NCI-H1436 treated with DMSO at 0.1 percent for 48 hours (cell line): ENCODE data around the gene PTPN5.
"Not testable (repeated sequence)": the region's sequence is repeated elsewhere in the genome, so short reads cannot be mapped to it uniquely, and the experiment has no call there.

Experiments used
- DNase-seq: peaks from one replicate; lab custom pipeline; 2025; lab: John Stamatoyannopoulos, UW

The PTPN5 gene

DNA sequence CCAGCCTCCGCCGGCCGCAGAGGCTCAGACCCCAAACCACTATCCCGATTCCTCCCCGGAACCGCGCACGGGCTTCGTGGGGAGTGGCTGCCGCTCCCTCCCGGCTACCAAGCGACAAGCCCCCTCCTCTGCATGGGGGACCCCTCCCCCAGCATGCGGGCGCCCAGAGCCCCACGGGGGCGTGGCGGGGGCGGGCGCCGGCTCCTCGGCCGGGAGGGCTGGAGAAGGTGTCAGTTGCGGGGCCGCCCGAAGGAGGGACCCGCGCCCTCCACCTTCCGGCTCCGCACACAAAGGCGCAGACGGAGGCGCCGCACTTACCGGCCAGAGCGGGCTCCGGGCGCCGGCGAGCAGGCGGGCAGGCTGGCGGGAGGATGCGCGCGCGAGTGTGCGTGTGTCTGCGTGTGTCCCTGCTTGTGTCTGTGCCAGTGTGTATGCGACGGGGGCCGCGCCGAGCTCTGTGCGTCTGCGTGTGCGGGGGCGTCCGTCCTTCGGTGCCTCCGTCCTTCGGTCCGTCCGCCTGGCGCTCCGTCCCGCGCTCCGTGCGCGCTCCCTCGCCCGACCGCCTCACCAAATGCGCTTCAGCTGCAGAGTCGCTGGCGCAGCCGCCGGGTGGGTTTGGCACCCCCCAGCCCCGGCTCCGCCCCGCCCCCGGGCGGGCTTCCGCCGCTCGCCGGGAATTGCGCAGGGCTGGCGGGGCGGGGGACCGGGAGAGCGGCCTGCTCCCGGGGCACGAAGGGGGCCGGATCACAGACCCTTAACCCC lies at the start of gene PTPN5:
PTPN5 (minus strand) TSS at position 592 of the 762 bp plus-strand sequence. CDS start 19,840 bp downstream, outside the sequence.
- DNase-seq: no peak

DNA sequence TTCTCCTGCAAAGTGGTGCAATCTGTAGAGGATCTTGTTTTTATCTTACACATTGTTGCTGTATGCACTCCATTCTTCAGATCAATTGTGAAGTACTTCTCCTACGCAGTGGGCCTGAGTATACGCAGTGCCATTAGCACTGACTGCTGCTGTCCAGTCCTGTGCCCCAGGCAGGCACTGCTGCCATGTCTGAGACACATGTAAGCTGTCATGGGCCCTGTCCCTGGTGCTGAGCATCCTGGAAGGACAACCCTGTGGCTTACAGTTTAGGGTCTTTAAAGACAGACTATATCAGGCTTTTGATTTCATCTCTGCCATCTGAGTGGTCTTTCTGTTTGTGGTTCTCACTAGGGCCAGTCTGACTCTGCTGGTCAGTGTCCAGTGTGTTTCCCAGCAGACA lies 44.8 kb upstream of the PTPN5 start:
- no peak for DNase-seq

DNA sequence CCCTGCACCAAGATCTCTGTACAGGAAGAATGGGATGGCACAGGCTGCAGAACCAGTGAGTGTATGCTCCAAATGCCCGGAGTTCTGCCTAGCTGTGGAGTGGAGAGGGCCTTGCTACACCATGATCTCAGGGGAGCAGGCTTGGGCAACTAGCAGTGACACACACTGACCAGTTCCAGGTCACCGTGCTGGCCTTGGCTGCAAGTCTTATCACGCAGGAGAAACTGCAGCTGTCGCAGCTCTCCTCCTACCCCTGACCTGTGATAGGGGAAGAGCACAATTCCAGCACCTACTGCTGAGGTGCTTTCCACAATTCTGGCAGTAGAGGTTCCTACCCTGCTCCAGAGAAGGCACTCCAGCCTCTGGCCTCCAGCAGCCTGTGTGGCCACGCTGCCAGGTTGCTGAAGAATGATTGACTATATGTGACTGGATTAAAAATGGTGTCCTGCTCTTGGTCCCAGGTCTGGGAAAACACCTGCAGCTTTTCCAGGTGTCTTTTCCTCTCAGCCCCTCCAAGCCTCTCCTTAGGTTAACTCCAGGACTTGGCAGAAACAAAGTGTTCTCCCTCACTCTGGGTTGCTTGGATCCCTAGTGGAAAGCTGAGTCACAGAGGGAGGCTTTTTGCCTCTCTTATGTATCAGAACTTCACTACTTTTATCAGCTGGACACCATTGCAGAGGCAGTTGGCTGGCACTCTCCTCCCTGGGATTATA lies 43.3 kb upstream of the PTPN5 start:
- no peak for DNase-seq

DNA sequence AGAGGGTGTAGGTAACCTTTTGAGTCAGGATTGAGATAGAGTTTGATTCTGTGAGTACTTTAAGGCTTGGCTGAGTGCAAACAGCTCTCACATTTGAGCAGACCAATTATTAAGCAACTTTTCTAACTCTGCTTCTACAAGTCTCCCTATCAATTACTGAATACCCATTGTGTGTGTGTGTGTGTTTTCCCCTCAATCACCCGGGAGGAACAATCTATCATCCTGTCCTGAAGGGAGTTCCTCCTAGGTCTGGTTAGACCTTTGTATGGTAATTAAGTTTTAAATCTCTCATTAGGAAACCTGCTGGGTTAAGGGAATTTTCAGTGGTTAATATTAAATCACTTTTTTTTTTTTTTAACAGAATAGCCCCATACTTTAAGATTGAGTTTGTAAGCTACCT lies 28.6 kb upstream of the PTPN5 start:
- not testable (repeated sequence) for DNase-seq

DNA sequence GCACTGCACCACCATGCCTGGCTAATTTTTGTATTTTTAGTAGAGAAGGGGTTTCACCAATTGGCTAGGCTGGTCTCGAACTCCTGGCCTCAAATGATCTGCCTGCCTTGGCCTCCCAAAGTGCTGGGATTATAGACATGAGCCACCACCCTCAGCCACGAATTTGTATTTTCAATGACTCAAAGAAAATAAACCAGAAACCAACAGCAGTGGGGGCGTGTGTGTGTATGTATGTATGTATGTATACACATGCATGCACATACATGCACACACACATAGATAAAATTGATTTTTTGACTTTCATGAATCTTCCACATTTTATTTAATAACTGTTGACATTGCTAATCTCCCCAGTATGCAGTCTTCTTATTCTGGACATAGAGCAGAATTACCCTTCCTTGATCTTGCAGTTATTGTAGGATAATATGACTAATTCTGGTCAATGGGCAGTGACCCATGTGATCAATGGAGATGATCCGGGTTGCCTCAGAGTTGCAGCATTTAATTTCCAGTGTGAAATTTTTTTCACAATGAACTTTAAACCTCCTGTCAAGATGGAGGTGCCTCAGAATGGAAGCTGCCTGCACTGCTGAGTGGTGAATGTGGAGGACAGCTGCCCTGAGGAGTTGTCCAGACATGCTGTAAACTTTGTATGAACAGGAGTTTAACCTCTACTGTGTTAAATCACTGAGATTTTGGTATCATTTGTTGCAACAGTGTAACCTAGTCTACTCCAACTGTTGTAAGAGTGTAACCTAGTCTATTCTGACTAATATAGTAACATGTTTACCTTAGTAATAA lies 12.8 kb upstream of the PTPN5 start:
- no peak for DNase-seq

DNA sequence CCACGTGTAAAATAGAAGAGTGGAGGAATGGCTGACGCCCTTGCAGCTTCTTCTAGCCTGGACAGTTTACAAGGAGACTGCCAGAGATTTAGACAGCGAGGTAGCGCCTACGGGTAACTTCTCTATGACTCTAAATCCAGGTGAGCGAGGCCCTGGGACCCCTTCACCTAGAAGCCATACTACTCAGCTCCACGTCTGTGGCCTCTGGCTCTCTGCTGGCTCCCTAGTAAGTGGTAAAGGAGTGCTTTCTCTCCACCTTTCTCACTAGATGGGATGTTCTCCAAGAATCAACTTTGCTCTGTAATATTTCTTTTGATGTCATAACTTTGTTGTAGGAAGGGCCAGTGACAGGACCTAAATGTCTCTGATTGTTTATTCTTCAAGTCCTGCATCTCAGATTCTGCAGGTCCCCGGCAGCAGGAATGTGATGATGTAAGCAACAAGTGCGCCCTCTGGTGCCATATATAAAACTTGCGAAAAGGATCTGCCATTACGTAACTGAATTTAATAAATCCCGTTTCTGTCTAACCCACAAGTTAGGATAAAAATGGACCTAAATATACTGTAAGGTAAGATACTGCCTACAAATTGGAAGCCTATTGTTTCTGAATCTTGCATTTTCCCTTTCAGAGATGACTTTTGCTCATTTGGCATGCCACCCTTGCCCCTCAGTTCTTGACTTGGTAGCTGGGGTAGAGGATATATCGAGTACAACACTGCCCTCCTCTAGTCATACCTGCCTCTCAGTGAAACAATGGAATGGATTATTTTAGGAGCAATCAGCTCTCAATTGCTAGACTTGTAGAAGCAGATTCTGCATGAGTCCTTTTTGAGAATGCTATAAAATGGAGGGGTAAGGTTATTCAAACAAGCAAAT lies 11.0 kb upstream of the PTPN5 start:
- peak; percentile 1 for DNase-seq

DNA sequence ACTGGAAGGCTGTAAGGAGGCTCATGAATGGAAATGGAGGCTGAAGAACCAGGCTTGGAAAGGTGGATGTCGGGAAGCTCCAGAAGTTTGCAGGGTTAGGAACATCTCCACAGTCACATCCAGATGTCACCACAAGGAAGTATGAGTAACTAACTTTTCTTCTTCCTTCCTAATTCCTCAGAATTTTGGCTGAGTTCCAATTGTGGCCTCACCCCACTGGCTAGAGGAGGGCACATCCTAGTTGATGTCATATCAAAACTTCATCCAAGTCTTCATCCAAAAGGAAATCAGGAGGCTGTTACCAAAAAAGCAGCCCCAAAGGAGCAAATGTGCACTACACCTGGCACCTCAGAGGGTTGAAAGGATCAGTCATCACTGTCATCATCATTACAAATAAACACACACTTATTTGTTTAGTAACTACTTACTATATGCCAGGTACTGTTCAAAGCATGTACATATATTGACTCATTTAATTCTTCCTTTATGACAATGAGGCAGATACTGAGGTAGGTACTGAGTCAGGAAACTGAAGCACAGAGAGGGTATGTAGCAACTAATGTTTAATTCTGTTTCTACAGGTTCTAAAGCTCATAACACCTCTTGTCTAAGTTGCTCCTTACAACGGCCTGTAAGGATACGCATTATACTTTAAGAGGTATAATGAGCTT lies 7.3 kb upstream of the PTPN5 start:
- DNase-seq: no peak

DNA sequence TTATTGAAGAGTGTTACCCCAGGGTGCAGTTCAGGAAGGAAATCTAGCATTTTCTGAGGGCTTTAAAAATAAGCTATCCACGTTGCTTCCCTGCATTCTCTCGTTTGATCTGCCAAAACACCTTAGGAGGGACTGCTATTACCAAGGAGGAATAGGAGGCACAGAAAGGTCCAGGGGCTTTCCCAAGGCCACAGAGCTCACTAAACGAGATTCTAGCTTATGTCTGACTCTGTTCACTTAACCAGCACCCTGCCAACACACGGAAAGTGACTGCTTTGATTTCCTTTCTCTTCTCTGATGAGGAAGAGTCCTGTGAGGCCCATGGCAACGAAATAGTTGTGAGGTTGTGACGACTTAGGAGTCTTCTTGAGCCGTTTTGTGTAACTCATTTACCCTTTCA lies 3.4 kb upstream of the PTPN5 start:
- DNase-seq: no peak

DNA sequence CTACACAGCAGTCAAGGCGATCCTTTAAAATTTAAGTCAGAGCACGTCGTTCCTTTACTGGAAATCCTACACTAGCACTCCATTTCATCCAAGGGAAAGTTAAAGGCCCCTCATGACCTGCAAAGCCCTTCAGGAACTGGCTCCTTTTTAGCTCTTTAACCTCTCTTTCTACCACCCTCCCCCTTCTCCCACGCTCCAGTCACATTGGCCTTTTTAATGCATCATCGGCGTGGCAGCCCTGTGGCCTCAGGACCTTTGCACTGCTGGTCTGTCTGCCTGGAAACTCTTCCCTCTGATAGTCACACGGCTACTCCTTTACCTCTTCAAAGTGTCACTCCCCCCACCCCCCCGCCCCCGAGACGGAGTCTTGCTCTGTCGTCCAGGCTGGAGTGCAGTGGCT lies 1.2 kb upstream of the PTPN5 start:
- DNase-seq: no peak

DNA sequence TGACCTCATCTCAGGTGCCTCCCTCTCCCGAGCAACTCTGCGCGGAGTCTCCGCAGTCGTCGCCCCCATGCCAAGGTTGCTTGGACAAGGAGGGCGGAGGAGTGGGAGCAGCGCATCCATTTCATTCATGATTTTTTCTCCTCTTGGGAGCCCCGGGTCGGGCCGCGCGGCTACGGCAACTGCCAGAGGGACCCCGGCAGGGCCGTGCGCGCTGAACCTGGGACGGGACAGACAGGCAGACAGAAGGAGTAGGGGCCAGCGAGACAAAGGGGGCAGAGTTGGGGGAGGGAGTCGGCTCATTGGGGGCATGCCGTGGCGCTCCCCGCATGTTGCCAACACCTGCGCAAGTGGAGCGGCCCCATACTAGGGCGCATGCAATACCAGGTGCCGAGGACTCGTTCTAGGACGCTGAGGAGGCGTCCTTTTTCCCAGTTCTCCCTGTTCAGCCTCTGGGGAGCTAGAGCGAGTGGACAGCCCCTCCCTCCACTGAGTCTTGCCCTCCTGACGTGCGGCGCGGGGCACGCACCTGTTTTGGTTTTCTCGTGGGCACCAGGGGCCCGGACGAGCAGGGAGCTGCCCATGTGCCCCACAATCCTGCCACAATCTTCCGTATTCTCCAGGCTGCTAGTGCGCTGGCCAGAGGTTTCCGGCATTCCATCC lies 501 bp upstream of the PTPN5 start:
- no peak for DNase-seq

DNA sequence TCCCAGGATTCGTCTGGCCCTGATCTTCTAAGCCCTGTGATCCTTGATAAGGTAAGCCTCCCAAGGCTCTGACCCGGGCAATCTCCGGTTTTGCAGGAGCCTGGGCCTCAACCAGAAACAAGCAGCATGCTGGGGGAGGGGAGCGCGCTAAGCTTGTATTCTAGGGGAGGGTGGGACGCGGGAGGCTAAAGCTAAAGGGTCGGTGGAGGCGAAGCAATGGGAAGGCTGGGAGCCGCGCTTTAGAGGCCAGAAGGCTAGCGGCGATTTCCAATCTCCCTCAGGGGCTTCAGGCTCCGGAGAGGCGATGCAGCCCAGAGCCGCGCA lies 753 bp downstream of the PTPN5 start:
- no peak for DNase-seq

DNA sequence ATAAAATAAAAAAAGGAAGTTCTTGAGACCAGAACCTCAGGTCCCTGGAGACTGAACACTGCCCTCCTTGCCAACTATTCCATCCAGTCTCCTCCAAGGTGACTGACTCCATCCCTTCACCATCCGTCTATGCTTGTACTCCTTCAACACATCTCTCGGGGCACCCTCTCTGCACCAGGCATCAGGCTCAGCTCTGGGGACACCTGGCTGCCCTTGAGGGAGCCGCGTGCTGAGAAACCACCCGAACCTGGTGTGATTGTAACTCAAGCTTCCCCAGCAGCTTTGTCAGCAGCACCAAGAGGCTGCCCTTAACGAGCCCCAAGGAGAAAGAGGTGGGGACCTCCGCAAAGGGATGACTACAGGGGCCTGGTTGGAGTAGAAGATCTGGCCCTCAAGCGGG lies 1.7 kb downstream of the PTPN5 start:
- no peak for DNase-seq

DNA sequence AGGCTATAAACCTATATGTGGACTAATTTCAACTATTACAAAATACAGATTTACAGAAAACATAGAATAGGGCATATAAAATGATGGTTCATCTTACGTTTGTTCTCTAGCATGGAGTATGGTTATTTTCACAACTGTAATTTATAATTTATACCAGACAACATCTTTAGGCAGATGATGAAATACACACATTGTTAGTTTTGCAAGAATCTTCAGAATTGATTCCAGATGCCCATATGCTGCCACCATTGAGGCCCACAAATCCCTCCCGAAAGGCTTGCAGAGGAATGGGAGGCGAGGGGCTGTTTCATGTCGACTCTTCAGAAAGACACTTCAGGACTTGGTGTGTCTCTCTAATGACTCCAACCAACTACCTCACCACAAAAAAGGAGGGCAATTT lies 6.2 kb downstream of the PTPN5 start:
- no peak for DNase-seq

DNA sequence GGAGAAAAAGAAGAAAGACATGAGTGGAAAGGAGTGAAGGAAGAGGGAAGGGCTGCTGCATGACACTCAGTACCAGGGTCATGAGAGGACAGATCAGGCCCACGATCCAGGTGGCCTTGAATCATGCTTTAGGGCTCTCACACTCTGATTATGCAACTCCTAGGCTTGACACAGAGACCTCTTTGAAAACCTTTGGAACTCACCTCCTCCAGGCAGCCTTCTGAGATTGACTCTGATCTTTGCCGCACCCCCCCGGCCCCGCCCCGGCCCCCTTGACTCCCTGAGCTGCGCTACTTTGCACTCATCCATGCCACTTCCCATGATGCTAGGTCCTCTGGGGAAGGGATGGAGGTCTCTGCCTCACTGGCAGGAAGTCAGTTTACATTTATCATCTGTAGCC lies 10.7 kb downstream of the PTPN5 start:
- no peak for DNase-seq

DNA sequence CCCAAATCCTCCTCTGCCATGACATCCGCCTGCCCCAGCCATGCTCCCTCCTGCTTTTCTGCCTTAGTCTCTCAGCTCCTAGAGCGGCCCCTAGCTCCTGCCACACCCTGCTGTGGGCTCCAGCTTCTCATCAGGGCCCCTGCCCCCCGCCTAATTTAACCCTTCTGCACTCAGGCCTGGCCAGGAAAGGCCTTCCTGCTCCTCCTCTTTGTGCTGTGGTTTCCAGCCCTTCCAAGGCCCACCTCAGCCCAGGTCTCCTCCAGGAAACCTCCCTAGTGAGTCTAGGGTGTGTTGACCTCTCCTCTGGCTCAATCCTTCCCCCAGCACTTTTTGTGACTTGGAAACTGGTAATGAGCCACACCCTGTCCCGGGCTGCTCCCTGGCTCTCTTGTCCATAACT lies 11.3 kb downstream of the PTPN5 start:
- DNase-seq: no peak

DNA sequence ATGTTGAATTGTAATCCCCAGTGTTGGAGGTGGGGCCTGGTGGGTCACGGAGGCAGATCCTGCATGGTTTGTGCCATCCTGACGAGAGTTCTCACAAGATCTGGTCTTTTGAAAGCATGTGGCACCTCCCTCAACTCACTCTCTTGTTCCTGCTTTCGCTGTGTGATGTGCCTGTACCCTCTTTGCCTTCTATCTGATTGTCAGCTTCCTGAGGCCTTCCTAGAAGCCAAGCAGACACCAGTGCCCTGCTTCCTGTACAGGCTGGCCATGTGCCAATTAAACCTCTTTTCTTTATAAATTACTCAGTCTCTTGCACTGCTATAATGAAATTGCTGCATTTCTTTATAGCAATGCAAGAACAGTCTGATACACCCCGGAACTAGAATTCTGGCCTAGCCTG lies 13.1 kb downstream of the PTPN5 start:
- DNase-seq: no peak

DNA sequence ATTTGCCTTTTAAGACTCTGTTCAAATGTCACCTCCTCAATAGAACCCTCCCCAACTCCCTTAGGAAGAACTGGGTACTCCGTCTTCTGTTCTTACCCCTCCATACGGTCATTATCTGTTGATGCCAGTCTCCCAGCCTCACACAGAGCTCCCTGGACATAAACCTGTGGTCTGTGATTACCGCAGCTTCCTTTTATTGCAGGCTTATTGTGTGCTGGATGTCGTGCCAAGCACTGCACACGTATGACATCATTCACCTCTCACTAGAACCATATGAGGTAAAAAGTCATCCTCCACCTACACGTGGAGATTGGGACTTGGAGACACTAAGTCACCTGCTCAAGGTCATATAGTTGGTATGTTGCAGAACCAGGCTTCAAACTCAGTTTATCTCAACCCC lies 15.3 kb downstream of the PTPN5 start:
- DNase-seq: no peak

DNA sequence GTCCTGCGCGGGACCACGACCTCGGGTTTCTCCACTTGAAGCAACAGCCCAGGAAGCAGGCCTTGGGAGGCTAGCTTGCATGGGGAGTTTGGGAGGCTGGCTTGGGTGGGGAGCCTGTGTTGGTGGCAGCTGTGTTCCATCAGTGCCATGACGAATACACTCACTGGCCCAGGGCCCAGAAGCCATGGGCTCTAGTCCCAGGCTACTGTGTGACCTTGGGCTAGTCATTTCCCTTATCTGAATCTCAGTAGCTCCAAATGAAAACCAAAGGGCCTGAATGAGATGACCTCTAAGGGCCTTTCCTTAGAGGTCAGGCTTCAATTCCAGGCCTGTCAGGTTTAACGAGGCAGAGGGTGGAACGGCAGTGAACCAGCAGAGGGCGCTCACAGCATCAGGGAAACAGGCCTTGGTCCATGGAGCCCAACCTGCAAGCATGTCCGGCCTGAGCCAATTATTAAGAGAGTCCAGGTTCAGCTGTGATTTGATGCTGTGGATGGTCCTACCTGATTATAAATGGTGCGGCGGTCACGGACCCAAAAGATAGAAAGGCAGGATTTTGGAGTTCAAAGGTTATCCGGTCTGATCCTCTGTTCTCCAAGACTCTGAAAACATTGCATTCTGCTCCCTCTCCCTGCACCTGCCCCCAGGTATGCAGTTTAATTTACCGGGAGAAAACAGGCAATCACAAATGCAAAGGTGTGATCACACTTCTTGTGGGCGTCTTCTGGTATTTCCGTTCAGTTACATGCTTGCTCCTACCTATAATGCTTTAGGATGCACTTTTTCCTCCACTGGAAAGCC lies 15.9 kb downstream of the PTPN5 start:
- no peak for DNase-seq

DNA sequence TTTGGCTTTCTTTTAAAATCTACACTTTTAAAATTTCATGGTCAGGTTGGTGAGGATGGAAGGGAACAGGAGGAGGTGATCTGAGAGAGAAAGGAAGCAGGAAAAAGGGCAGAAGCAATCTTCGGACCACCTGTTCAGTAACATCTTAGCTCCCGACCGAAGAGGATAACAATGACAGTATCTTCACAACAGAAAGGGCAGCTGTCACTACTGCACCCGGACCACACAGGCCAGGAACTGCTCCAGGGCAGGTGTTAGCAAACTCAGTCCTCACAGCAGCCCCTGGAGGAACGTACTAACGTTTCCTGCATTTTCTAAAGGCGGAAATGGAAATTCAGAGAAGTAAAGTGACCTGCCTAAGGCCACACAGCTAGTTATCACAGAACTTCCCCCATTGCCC lies 16.8 kb downstream of the PTPN5 start:
- no peak for DNase-seq

DNA sequence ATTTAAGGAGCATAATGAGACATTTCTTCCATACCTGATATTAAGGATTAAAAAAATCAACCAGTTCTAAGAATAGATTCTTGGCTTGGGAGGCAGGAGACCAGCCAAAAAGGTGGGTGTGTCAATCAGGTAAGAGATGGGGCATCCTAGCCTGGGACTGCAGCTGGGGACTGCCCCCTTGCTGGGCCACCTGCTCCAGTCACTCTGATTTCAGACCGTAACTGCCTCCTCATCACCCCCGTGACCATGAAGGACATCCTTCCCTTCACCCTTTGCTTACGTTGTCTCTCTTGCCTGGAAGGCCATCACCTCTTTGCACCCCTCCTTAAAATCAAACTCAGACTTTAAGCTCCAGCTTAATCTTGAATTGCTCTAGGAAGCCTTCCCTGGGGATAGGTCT lies 17.9 kb downstream of the PTPN5 start:
- DNase-seq: no peak
